Activated CD4-positive, CD25-positive, alpha-beta regulatory T cell treated with anti-CD3 and anti-CD28 coated beads, Interleukin-2, amount 50 U/mL, for 72 hours (primary cell): Measurements from ENCODE around the gene GPR63.

Experiments used
- DNase-seq: peaks from one replicate; pipeline ENCODE4 v3.0.0; 2021

The GPR63 gene

GRCh38 chr6:96816301-96816817 is 20.9 kb downstream of the GPR63 start:
- no peak for DNase-seq

- DNase-seq: no peak
Measured at GRCh38 chr6:96814625-96815024, 22.7 kb downstream of the GPR63 start.

DNA sequence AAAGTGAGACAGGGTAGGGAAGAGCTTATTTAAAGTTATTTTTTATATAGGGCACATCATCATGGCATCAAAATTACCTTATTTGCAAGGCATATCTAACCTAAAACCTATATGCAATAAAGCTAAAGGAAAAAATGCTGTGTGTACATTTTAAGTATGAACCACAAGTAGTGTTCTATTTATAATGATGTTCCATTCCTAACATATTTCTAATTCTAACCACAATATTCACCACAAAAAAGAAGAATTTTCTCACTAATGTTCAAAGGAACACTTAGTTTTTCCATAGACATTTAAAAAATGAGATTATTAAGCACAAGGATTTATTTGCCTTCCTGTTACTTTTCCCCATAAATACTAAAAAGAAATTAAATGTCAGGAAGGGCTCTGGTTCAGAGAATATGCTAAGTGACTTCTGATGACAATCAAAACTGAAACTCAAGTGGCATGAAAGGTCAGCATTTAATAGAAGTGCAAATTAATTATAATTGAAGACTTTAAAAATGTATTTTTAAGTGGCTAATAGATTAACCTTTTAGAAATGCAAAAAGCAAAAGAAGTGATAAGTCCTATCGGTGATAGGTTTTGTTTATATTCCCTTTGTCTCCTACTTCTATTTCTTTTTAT is 25.1 kb downstream of the GPR63 start:
- no peak for DNase-seq

GRCh38 chr6:96811670-96812069 is 25.6 kb downstream of the GPR63 start:
- no peak for DNase-seq

- DNase-seq: no peak
Measured at GRCh38 chr6:96811136-96811535, 26.1 kb downstream of the GPR63 start.

DNA sequence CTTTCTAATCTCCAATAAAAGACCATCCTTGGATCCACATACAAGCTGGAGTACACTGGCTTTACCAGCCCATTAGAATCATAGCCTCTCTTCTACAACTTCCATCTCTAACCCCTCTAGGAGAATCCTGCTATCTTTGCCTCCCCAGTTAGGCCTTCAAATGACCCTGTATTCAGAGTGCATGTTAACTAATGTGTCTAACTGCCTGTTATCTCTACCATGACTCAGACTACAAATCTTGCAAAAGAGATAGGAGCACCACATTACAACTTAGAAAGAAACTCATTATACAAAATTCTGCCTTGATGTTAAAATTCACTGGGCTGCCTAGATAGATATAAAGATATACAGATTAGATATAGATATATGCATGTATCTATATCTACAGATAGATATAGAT is 28.2 kb downstream of the GPR63 start:
- no peak for DNase-seq

GRCh38 chr6:96803106-96803481 is 34.2 kb downstream of the GPR63 start:
- no peak for DNase-seq

DNA sequence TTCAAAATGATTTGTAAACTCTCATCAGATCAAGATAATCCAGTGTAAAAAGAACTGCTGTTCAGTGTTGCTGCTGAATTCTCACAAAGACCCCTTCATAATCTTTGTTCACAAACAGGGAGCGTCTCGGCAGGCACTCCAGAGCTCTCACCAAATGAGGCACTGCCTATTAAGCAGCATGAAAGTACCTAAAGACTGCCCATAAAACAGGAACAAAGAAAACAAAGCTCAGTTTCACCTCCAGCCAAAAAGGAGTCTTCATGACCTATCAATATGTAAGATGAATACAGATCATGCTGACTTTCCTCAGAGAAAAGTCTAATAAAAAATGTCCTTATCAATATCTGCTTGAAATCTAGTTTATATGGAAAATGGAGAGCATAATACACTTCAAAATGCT is 41.8 kb downstream of the GPR63 start:
- no peak for DNase-seq

- no peak for DNase-seq
Measured at GRCh38 chr6:96794980-96795379, 42.3 kb downstream of the GPR63 start.

DNA sequence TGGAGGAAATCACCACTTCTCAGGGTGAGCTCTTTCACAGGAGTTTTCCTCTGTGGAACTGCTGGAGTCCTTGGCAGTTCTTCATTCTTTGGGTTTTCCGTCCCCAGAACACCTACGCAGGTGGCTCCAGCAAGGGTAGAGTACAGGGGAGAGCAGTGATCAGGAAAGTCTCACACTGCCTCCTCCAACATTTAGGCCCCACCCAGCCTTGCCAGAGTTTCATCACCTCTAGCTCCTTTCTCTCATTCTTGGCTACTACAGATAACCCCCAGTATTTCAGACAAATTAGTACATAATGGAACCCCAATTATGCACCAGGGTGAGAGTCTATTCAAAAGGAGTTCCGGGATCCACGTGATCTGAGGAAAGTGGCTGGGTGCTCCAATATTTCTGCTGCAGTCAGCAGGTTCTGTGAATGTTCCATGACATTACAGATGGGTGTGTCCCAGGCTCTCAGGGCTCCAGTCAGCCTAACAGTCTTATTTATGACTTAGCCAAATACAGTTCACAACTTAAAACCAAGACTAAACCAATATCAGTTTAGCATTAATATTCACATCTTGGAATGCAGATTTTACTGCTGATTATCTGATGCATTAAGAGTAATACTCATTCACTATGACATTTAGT is 44.6 kb downstream of the GPR63 start:
- no peak for DNase-seq

GRCh38 chr6:96789871-96790270 is 47.4 kb downstream of the GPR63 start:
- DNase-seq: no peak

DNA sequence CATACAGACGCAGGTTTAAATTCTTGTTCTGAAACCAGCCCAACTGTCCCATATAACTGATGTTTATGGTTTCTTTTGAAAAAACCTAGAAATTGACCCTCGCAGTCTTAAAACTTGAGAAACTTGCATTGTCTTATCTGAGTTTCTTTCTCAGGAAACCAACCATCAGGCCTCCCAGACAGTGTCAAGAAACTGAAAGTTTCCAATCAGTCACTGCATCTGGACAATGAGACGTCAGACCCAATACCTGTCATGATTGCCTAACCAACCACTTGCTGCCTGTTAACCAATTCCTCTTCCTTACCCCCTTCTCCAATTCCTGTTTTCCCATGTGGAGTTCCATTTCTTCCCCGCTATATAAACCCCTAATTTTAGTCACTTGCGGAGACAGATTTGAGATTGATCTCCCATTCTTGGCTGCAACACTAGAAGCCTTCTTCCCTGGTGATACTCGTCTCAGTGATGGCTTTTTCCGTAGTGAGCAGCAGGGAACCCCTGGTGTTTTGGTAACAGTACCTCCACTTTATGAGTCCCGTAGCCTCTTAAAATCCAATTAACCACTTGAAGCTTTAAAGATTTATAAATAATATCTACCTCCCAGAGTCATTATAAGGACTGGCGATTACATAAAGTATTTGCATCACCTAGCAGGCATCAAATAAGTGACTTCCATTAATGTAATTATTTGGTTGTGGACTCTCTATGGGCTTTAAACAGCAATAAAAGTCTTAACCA is 49.3 kb downstream of the GPR63 start:
- no peak for DNase-seq

DNA sequence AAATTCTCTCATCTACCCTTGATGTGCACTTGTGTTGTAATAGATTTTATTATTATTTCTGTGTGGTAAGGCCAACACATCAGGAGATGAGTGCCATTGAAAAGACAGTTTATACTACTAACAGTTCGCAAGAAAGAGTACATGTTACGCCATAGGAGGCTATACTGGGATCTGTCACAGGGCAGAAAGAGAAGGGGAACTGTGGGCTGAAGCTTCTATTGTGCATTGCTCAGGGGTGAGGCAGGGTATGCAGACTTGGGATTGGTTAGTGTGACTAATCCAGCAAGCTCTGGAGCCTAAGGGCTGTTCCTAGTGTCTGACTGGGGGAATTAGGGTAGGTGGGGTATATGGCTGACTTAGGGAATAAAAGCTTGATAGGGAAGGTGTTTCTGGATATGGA is 50.9 kb downstream of the GPR63 start:
- DNase-seq: no peak

DNA sequence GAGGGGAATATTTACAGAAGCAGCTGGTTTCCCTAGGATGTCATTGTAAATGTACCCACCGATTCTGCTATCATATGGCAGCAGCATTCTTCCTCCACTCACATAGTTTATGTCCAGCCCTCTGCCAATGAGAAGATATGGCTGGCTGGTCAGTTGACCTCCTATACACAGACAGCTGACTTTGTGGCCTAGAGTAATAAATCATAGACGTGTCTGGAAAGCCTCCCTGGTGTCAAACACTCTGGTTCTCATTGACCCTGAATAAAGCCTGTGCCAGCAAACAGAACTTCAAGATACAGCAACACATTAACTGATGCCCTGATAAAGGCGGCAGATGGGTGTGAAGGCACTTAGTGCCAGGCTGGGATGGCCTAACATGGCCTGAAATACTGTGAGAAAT is 52.6 kb downstream of the GPR63 start:
- DNase-seq: no peak

GRCh38 chr6:96783307-96783706 is 54.0 kb downstream of the GPR63 start:
- no peak for DNase-seq

- DNase-seq: no peak
Measured at GRCh38 chr6:96781557-96781956, 55.7 kb downstream of the GPR63 start.

DNA sequence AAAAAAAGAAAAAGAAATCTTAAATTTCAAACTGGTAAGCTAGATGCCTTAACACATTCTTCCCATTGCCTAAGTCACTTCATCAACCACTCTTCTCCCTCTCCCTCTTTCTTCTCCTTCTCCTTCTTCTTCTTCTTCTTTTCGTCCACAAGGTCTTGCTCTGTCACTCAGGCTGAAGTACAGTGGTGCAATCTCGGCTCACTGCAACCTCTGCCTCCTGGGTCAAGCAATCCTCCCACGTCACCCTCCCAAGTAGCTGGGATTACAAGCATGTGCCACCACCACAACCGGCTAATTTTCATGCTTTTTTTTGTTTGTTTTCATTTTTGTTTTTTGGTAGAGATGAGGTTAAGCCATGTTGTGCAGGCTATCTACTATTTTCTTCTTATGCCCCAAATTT is 60.2 kb downstream of the GPR63 start:
- no peak for DNase-seq

- DNase-seq: no peak
Measured at GRCh38 chr6:96775727-96776400, 61.4 kb downstream of the GPR63 start.

DNA sequence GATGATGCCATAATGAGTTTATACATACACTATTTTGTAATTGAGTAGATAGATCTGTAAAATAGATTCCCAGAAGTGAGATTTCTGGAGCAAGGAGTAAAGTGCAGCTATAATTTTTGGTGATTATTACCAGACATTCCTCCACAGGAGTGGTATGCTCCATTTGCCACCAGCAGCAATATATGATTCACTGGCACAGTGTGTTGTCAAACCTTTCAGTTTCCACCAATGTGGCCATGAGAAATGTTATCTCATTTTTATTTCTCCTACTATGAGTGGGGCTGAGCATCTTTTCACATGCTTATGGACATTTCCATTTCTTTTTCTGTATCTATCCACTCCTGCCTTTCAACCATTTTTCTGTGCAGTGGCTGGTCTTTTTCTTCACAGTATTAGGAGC is 70.5 kb downstream of the GPR63 start:
- no peak for DNase-seq

GRCh38 chr6:96762599-96762998 is 74.7 kb downstream of the GPR63 start:
- DNase-seq: no peak

DNA sequence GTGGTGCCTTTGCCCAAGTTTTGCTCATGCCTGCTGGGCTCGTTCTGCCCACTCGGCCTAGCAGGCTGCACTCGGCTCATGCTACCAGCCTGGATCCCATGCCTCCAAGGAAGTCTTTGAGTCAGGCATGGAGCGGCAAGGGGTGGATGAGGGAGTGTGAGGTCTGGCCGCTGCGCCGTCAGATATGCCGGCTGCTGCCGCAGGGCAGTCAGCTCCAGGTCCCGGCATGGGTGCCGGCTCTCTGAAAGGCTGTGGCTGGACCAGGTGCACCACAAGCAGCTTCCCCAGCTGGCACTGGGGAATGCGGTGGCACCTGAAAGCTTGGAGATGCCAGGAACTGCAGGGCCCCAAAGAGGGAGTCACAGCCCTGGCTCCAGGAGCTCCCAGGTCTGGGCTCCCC is 75.5 kb downstream of the GPR63 start:
- DNase-seq: no peak

DNA sequence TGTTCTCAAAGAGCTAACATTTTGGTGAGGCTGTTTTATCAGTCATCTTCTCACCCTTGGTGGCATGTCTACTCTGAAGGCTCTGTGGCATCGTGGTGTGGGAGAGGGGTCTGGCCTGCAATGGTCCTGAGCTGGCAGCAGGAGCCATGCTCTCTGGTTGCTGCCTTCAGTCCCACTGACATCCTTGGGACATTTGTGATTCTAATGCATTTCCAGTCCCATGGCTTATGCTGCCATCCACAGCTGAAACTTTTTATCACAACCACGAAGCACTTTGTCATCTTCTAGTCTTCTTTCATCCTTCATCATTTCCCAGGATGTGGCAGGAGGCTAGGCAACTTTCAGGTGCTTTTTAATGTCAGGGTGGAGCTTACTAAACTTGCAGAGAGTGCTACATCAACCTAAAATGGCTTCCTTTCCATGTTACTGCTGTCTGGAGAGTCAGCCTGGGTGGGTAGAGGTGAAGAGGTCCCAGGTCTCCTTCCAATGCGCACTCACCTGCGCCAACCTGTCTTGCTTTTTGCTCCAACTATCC is 77.1 kb downstream of the GPR63 start:
- DNase-seq: no peak

DNA sequence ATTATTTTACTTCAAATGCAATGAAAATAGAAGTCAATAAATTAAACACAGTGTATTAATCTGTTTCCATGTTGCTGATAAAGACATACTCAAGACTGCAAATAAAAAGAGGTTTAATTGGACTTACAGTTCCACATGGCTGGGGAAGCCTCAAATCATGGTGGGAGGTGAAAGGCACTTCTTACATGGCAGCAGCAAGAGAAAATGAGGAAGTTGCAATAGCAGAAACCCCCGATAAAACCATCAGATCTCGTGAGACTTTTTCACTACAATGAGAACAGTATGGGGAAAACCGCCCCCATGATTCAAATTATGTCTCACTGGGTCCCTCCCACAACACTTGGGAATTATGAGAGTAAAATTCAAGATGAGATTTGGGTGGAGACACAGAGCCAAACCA is 82.2 kb downstream of the GPR63 start:
- DNase-seq: no peak
